Neutrophil (primary cell): ENCODE data around the gene RELA.
A peak's percentile ranks its signal among the peaks of the same experiment; 100 is the strongest.
"Not testable (repeated sequence)": the region's sequence is repeated elsewhere in the genome, so short reads cannot be mapped to it uniquely, and the experiment has no call there.

Experiments
- H3K27ac ChIP-seq: fragments of 200-600 bp; sonication (generic); 2 replicates; pipeline ENCODE4 v1.5.1; 2016; ENCODE audit warnings: mild to moderate bottlenecking, moderate library complexity
- H3K27me3 ChIP-seq: fragments of 200-600 bp; sonication (generic); 2 replicates; pipeline ENCODE4 v1.6.0; 2016; ENCODE audit warnings: mild to moderate bottlenecking
- H3K36me3 ChIP-seq: fragments of 200-600 bp; sonication (generic); 2 replicates; pipeline ENCODE4 v1.5.1; 2017
- H3K4me1 ChIP-seq, 2 experiments: fragments of 200-600 bp in 1 of 2; sonication (generic) in 1 of 2; 1 replicate in 1 of 2; 2 replicates in 1 of 2; pipeline versions ENCODE4 v1.5.1 to v1.6.1; 2013 to 2016; ENCODE audit warnings: low read depth in 1 of 2, low read length in 1 of 2, mild to moderate bottlenecking in 1 of 2, moderate library complexity in 1 of 2; ENCODE audit not compliant: control insufficient read depth in 1 of 2, insufficient read depth in 1 of 2
- H3K4me3 ChIP-seq, 2 experiments: fragments of 200-600 bp in 1 of 2; sonication (generic) in 1 of 2; 1 replicate in 1 of 2; 2 replicates in 1 of 2; pipeline ENCODE4 v1.5.1; 2013 to 2016; ENCODE audit warnings: low read depth in 1 of 2, low read length in 1 of 2, mild to moderate bottlenecking in 1 of 2, moderate library complexity in 1 of 2
- H3K9me3 ChIP-seq: fragments of 200-600 bp; sonication (generic); 2 replicates; pipeline ENCODE4 v1.5.1; 2016
- TF ChIP-seq, protein P1 (sequence below): fragments of 200-600 bp; sonication (generic); IDR thresholded peaks from 2 replicates; pipeline ENCODE4 v1.5.1; 2016; ENCODE audit warnings: antibody characterized with exemption

RELA gene

GRCh38 chr11:65661599-65662246, 993 bp downstream of the RELA start:
- Histone ChIP-seq H3K27ac (peak overlapping the region; percentile 99), H3K27me3 (no peaks in the 10 kb centered on the region), H3K4me1 (peaks cover 26 to 29% of the 10 kb centered on the region in 2 experiments), H3K4me3 (peak overlapping the region; percentile 85 to 87), H3K9me3 (no peaks in the 10 kb centered on the region), H3K36me3 (peaks cover 50% of the 10 kb centered on the region)
- TF ChIP-seq, protein P1, sequence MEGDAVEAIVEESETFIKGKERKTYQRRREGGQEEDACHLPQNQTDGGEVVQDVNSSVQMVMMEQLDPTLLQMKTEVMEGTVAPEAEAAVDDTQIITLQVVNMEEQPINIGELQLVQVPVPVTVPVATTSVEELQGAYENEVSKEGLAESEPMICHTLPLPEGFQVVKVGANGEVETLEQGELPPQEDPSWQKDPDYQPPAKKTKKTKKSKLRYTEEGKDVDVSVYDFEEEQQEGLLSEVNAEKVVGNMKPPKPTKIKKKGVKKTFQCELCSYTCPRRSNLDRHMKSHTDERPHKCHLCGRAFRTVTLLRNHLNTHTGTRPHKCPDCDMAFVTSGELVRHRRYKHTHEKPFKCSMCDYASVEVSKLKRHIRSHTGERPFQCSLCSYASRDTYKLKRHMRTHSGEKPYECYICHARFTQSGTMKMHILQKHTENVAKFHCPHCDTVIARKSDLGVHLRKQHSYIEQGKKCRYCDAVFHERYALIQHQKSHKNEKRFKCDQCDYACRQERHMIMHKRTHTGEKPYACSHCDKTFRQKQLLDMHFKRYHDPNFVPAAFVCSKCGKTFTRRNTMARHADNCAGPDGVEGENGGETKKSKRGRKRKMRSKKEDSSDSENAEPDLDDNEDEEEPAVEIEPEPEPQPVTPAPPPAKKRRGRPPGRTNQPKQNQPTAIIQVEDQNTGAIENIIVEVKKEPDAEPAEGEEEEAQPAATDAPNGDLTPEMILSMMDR: no peak

DNA sequence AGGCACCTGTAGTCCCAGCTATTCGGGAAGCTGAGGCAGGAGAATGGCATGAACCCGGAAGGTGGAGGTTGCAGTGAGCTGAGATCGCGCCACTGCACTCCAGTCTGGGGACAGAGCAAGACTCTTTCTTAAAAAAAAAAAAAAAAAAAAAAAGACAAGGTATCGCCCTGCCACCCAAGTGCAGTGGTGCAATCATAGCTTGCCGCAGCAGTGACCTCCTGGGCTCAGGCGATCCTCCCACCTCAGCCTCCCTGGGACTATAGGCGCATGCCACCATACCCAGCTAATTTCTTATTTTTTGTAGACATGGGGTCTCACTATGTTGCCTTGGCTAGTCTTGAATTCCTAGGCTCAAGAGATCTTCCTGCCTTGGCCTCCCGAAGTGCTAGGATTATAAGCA, 1.8 kb downstream of the RELA start:
- not testable (repeated sequence) for H3K9me3 ChIP-seq, H3K27me3 ChIP-seq, H3K4me3 ChIP-seq
- peak overlapping the region; percentile 99 for H3K27ac ChIP-seq
- H3K4me1 ChIP-seq: peaks cover 26 to 29% of the 10 kb centered on the region in 2 experiments
- H3K36me3 ChIP-seq: peaks cover 59% of the 10 kb centered on the region

DNA sequence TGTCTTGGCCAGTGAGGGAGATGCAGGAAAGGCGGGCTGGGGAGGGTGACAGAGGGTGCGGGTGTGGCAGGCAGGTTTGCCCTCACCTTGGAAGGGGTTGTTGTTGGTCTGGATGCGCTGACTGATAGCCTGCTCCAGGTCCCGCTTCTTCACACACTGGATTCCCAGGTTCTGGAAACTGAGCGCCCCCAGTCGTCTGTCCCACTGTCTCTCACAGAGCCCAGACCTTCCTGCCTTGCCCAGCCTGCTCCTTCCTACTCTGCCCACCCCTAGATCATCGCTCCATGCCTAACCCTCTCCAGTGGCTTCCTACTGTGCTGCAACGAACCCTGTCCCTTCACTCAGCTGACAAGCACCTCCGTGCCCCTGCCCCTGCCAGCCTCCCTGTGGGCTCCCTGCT, 2.7 kb downstream of the RELA start:
- Histone ChIP-seq H3K4me3 (no peak overlapping the region), H3K27me3 (no peaks in the 10 kb centered on the region), H3K4me1 (peaks cover 26 to 29% of the 10 kb centered on the region in 2 experiments), H3K27ac (no peak overlapping the region), H3K36me3 (peaks cover 67% of the 10 kb centered on the region), H3K9me3 (no peaks in the 10 kb centered on the region)
- TF ChIP-seq, protein P1: no peak

DNA sequence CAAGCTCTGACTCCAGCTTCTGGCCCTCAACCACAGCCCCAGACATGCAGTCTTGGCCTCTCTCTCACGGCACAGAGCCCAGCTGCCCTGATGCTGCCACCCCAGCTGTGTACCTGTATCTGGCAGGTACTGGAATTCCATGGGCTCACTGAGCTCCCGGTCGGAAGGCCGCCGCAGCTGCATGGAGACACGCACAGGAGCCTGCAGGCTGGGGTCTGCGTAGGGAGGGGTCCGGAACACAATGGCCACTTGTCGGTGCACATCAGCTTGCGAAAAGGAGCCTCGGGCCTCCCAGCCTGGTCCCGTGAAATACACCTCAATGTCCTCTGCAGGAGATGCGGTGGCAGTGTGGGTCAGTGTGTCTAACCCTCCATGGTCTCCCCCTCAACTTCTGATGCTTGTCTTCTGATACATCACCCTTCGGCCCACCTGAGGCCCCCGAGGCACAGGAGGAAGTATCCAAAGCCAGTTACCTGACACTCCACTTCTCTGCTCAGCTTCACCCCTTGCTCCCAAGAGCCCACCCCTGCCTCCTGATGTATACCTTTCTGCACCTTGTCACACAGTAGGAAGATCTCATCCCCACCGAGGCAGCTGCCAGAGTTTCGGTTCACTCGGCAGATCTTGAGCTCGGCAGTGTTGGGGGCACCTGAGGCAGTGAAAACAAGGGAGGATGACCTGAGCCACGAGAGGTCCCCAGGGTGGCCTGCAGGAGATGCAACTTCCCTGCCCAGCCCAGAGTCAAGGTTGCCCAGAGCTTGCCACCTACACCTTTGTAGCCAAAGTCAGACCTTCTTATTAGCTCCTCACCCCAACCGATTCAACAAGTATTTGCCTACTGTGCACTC, 4.3 kb downstream of the RELA start:
- Histone ChIP-seq H3K4me3 (no peak overlapping the region), H3K27ac (no peak overlapping the region), H3K4me1 (peaks cover 26 to 31% of the 10 kb centered on the region in 2 experiments), H3K36me3 (peaks cover 77% of the 10 kb centered on the region), H3K9me3 (no peaks in the 10 kb centered on the region), H3K27me3 (no peaks in the 10 kb centered on the region)
- TF ChIP-seq, protein P1: no peak

GRCh38 chr11:65657426-65657825, 5.3 kb downstream of the RELA start:
- Histone ChIP-seq H3K27ac (peak overlapping the region; percentile 20), H3K4me3 (no peak overlapping the region), H3K4me1 (peaks cover 31 to 36% of the 10 kb centered on the region in 2 experiments), H3K27me3 (no peaks in the 10 kb centered on the region), H3K9me3 (no peaks in the 10 kb centered on the region), H3K36me3 (peaks cover 77% of the 10 kb centered on the region)
- TF ChIP-seq, protein P1: no peak
